SK-N-SH (cell line): Measurements from ENCODE around the gene KCNA1.

Source experiments
- CTCF ChIP-seq: fragments of 200-600 bp; sonication (generic); IDR thresholded peaks from 2 replicates; pipeline ENCODE4 v1.6.1; 2017; ENCODE audit warnings: antibody characterized with exemption, mild to moderate bottlenecking, moderate library complexity
- EP300 ChIP-seq, 2 experiments: IDR thresholded peaks; 2 replicates each; pipeline versions ENCODE4 v1.4.0 to v1.6.1; 2012; ENCODE audit warnings: borderline replicate concordance in 1 of 2, low read depth in 1 of 2, low read length in 1 of 2
- GABPA ChIP-seq: IDR thresholded peaks from 2 replicates; pipeline ENCODE4 v1.4.0; 2012; ENCODE audit warnings: low read depth, mild to moderate bottlenecking
- IRF3 ChIP-seq: fragments of 150-350 bp; IDR thresholded peaks from 2 replicates; pipeline ENCODE4 v1.6.1; 2016; ENCODE audit warnings: mild to moderate bottlenecking, low read depth, low read length
- MAX ChIP-seq: IDR thresholded peaks from 2 replicates; pipeline ENCODE4 v1.4.0; 2012; ENCODE audit warnings: low read depth
- MXI1 ChIP-seq: IDR thresholded peaks from 2 replicates; pipeline ENCODE4 v1.6.1; 2012; ENCODE audit warnings: mild to moderate bottlenecking, low read depth, low read length, improper control_type of control experiment
- NFIC ChIP-seq: IDR thresholded peaks from 2 replicates; pipeline ENCODE4 v1.4.0; 2012; ENCODE audit warnings: borderline replicate concordance
- PBX3 ChIP-seq: IDR thresholded peaks from 2 replicates; pipeline ENCODE4; 2012
- POLR2AphosphoS5 ChIP-seq: IDR thresholded peaks from 2 replicates; pipeline ENCODE4 v1.6.1; 2012; ENCODE audit warnings: low read depth, low read length
- REST ChIP-seq: IDR thresholded peaks from 2 replicates; pipeline ENCODE4 v1.6.1; 2012; ENCODE audit warnings: mild to moderate bottlenecking, low read depth, low read length, moderate library complexity
- SIN3A ChIP-seq: IDR thresholded peaks from 2 replicates; pipeline ENCODE4 v1.6.1; 2012; ENCODE audit warnings: low read depth, mild to moderate bottlenecking, low read length, moderate library complexity, borderline replicate concordance
- YY1 ChIP-seq: IDR thresholded peaks from 2 replicates; pipeline ENCODE4 v1.4.0; 2012; ENCODE audit warnings: low read depth, mild to moderate bottlenecking

- TF ChIP-seq NFIC (peak; percentile 48; the same call in 1 of the 2 replicates), CTCF (no peak), IRF3 (no peak), REST (no peak), PBX3 (peak; percentile 76), EP300 (IDR thresholded peaks at IDR 0.05; ENCODE audit: borderline replicate concordance in 1 of 2, low read depth in 1 of 2, low read length in 1 of 2) (peak; percentile 26 to 73; a peak in 2 of 4 replicates), MAX (peak; percentile 62), GABPA (no peak), POLR2AphosphoS5 (peak; percentile 70; the same call in 1 of the 2 replicates), YY1 (peak; percentile 45; the same call in 1 of the 2 replicates), SIN3A (no peak), MXI1 (no peak)
Measured at GRCh38 chr12:4956054-4956453, 46.3 kb downstream of the KCNA1 start.
